ENCODE data around the gene NFIB.

The NFIB gene

DNA sequence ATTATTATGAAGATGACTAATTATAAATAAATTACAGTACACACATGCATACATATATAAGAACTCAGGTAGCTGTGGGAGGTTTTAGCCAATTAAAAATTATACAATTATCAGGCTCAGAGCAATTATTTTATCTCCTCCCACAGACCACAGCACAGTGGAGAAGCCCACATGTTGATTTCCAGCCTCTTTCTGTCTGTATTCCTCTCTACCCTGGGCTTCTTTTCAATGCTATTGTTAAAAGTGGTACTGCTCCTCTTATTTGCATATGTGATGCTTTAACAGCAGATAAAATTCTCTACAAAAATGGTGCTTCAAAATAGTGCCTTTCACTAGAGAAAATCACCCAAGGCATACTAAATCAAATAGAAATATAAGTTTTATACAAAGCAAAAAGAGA is 218.7 kb downstream of the NFIB start:
- DNase-seq = no peak

DNA sequence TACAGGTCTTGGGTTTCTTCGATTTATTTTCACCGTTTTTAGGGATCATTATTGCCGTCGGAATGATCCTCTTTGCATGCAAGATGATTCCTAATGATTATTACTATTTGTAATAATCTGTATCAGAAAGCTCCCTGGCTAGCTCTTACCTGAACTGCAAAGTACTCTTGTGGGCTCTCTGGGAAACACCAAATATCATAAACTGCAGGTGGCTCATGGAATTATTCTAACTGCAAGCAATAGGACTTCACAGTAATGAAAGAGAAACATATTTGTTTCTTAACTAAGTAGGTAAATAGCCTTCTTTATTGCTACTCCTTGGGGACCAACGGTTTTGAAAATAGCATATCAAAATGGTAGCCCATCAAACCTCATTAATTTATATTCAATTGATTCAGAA is 219.4 kb downstream of the NFIB start:
- DNase-seq = no peak

DNA sequence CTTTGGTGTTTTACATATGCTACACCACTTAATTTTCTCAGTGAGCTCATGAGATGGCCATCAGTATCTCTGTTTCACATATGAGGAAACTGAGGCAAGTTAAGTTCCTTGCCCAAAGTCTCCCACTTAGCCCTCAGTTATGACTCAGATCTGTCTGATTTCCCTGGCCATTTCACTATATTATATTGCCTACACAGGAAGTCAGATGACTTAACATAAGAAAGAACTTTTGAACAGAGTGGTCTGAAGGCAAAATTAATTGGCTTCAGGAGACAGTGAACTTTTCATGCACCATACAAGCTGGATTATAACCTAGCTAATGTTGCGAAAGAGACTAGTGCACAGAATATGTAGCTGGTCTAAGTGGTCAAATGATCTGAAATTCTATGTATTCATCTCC is 221.6 kb downstream of the NFIB start:
- DNase-seq = no peak

DNA sequence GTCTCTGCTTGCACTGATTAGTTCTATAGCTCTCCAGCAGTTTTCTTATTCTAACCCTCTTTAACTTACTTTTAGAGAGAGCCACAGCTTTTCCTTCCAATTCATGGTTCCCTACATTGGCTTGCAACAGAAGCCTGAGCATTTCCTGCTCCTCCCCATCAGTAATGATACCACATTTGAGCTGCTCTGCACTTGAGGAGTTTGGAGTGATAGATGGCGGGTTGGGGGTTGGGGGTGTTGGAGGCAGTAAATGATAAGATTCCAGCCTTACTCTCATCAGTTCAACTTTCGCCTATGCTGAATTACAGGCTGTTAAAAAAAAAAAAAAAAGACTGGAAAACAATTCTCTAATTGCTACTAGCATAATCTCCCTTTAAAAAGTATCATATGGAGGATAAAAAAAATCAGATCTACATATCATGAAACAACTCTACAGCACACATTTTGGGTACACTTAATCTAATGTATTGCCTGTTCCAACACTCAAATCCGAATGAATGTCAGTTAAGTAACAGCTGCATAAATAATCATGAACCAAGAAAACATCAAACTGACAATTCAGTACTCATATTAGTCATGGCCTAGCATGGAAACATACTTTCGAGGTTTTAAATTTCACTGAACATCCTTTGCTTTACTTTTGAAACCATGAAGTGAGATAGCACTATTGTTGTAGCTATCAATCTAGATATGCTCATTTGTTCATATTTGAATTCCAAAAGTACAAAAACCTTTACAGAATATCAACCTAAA is 224.7 kb downstream of the NFIB start:
- no peak for DNase-seq

DNA sequence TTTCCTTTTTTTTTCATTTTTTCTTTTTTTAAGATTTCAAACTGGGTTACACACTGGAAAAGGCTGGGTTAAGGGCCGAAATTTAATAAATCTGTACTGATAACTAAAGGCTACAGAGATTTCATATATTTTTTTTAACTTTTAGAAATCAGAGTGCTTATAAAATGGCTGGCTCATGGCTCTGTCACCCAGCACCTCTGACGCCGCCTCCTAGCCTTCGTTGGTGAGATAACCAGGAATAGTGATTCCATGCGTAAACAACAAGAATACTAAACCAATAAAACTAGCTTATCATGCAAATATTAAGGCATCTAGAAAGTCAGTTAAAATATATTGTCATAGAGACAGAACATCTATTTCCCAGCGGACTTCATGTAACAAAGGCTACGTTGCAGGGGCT is 226.4 kb downstream of the NFIB start:
- DNase-seq = no peak

DNA sequence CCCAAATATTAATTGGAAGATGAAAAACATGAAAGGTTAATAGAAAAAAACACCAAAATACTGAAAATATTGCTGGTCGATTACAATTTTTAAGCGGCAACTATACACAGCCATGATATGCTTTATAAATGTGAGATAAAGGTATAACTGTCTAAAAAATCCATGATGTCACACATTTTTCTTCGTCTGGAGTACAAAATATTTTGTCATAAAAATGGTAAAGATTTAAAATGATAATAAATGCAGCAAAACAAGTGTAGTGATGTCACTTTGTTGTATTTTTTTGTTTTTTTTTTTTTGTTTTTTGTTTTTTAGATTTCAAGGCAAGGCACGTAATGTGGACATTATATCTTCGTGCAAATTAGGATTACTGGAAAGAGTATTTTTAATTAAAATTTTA is 227.4 kb downstream of the NFIB start:
- DNase-seq = no peak

DNA sequence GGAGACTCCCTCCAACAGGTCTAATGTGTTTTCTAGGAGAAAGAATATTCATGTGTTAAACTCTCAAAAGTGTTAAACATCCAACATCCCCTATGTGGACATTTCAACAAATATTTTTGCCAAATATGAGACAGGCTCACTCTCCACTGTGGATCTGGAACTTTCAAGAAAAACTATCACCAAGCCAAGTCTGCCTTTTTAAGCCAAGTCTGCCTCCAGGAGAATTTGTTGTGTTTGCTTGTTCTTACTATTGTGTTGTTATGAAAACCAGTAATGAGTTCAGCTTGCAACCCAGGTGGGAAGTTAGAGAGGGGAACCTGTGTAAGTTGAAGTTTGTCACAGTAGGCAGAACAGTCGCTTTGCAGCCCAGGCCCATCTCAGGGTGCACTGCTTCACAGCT is 228.1 kb downstream of the NFIB start:
- no peak for DNase-seq

DNA sequence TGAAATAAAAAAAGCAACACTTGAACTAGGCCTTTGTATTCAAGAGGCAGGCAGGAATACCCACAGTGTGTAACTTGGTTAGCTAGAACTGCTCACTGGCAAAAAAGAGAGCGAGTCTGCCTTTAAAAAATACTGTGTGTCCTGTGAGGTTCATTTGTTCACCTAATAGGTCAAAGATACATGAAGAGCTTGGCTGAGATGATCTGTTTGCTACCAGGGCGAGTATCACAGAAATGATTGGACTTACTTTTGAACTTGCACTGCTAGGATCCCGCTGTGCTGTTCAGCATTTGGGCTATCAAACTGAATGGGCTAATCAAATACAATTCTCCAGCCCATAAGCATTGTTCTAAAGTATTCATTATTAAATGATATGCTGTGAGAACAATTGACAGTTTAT is 229.1 kb downstream of the NFIB start:
- no peak for DNase-seq

DNA sequence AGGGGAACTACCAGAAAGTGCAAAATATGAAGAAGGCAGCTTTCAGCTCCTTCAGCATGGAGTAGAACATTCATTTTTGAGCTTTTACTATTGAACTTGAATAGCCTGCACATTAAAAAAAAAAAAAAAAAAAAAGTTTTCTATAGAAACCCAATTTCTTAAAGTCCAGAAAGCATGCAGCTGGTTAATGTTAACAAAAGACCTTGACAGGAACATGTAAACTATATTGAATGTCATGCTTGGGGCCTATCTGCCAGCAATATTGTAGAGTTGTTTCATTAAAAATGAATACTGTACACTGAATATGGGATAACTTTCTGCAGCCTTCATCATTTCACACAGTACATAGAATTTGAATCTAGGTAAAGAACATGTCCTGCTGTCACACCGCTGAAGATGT is 230.6 kb downstream of the NFIB start:
- DNase-seq = no peak

DNA sequence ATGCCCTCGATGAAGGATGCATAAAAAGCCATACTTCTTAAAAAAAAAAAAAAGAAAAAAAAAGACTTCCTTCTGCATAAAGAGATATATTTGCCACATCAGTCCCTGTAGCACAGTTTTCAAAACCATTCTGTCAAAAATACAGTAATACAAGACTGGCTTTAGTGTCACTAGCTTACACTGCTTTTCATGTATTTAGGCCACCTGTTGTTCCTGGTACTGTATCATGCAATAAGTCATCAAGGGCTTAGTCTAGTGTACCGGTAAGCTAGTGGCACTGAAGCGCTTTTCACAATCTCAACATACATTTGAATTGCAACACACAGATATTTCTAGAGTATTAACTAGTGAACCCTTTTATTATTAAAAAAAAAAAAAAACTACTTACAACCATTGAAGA is 231.2 kb downstream of the NFIB start:
- DNase-seq = peak; percentile 4

DNA sequence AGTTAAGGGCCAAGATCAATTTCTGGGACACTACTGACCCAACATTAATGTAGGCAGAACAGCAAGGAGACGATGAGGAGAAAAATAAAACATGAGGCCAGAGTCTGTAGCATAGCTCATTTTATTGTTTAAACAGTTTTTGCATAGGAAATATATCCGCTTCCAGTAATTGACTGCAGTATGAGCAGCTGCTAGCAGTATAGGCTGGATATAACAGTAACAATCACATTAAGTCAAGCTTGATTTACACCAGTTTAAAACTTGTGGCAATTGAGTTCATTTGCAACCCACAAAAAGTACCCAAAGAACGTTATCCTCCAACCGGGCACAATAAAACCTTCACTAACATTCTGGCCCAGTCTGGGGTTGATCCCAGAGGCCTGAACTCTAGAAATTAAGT is 232.2 kb downstream of the NFIB start:
- no peak for DNase-seq

DNA sequence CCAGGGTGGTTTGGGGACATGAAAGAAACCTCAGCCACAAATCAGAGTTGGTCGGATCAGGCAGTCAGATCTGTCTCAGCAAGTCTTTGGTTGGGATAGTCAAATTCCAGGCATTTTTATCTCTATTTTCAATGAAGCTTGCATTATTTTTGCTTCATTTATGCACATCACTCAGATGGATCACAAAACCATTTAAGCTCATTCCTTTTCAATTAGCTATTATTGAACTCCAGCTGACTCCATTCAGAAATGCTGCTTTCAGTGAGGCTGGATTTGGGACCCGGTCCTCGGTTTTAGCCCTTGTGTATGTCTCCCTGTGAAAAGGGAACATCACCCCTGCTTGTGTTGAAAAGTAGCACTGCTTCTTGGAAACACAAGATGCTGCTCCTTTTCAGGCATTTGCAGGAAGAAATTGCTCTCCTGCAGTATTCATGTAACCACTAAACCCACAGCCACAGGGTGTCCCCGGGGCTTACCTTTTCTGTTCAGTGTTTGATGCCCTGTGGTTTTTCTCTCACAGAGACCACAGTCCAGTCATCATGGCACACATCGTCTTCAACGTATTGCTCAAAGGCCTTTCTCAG is 232.9 kb downstream of the NFIB start:
- DNase-seq = no peak

DNA sequence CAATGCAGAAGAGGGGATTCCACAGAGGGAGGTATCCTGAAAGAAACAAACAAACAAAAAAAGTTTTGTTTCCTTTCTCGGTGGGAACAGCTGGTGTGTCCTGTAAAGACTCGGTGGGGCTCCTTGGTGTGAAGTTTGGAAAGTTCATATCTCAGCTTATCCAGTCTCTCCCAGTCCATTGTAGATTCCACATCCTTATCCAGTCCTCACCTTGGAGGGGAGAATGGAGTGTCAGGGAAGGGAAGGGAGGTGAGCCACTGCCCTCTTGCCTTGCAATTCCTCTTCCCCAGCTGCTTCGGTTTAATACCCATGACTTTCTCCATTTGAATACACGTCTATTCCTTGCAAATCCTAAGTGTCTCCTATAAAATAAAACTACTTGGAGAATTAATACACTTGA is 234.5 kb downstream of the NFIB start:
- DNase-seq = peak; percentile 7

DNA sequence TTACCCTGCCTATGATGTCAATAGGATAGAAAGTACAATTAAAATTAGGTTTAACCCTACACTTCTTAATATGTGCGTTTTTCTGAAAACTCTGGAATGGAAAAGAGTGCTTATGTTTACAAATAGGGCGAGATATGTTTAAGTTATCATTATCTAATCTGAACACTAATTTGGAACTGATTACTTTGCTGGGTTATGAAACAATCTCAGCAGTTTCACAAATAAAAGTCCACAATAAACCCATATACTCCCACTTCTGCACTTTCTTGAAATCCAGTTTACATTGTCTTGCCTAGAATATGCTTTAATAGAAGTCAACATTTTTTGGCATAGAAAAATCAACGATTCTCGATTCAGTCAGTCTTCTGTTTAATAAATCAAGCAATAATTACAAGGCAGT is 236.3 kb downstream of the NFIB start:
- DNase-seq = no peak

DNA sequence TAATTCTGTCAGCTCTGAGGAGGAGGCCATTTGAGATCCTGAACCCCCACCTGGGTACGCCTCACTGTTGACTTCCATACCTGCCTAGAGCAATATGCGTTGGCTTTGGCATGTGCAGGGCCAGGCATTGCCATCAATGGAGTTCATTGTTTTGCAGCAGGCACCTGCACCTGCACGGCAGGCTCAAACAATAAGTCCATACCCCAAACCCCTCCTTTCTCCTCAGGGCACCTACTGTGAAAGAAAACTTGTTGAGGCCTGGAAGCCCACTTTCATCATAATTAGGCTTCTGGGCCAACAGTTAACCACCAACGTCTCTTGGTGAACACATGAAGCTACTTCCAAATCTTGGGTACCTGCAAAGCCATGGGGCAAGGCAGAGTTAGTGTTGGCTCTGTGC is 238.7 kb downstream of the NFIB start:
- DNase-seq = no peak

DNA sequence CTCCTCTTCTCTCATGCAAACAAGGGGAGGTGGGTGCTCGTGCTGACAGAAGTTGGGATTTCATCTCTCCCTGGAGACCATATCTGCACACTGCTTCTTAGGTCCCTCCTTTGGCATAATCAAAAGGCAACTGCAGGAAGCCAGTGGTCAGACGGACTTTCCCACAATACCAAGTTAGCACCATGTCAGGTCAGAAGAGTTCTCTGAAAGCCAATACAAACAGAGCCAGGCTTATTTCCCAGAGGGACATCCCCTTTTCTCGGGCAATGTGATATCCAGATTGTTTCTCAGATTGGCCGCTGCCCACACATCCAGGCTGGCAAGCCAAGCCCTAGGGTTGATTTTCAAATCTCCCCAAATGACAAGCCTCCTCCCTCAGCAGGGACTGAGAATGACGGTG is 241.1 kb downstream of the NFIB start:
- DNase-seq = no peak

DNA sequence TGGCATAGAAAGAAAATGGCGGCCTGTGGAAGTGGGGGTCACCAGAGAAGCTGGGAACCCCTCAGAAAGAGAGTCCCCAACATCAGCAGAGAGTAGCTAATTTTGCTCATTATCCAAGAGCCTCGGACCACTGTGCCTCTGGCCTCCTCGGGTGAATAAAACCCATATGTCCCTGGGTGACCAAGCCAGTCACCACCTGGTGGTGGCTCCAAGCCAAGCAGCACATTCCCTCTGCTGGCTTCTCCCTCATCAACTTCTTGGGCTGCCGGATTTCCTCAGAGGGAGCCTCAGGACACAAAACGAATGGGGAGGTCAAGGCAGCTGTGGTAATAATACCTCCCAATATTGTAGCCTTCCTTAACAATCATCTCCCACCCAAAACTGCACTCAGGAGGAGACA is 242.5 kb downstream of the NFIB start:
- peak; percentile 24 for DNase-seq

DNA sequence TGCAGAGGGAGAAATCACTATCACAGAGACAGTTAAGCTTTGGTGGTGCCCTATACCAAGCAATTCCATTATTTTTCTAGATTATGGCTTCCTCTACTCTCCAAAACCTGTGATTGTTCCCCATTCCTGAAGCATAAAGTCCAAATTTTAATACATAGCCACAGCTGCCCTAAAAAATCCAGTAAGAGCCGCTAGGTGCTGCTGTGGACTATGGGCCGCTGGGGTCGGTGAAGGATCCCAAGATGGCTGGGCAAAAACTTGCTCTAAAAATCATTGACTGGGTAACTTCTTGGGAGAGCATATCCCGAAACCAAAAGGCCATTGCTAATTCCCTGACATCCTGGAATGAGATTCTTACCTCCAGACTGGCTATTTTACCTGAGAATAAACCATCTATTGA is 245.3 kb downstream of the NFIB start:
- DNase-seq = no peak

DNA sequence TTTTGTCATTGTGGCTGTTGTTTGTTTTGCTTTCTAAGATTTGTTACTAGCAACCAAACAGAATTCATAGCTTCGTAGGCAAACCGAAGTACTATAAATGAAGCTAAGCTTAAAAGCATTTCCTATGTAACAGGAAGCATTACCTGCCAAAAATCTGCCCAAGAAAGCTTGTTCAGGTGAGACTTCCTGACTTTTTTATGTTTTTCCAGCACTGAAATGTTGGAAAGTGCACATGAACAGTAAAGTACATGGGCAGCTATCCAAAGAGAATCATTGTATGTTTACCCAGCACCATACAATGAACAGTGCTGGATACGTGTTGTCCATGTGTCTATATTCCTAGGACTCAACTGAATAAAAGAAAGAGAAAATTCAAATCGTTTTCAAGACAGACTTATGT is 247.1 kb downstream of the NFIB start:
- DNase-seq = no peak

DNA sequence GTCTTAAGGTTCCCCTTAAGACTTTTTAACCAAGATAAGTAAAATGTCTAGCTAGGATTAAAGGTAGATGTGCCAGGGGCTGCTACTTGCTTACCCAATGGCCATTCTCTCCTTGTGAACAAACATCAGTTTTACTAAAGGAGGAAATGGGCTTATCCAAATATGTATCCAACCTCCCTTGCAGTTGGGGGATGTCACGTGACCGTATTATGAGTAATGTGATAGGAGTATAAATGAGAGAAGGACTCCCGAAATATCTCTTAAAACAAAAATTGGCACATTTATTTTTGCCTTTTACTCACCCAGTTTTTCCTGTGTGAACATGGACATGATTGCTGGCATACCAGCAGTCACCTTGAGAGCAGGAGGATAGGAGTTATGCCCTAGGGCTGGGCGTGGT is 247.9 kb downstream of the NFIB start:
- DNase-seq = no peak

DNA sequence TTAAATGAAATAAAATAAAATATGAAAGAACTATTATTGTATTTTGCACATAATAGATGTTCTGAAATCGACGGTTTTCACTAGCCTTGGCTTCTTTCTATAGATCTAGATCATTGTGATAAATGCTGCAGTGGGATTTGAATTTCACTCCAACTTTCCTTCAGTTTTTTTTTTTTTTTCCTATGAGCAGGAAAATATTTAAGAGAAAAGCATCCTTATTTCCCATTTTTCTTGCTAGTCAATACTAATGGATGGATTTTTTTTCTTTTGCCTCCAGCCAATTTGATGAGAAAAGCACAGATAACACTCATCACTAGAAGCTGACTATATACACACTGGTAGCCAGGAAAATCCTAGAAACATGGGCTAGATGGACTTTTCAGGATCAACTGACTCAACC is 249.0 kb downstream of the NFIB start:
- DNase-seq = no peak

DNA sequence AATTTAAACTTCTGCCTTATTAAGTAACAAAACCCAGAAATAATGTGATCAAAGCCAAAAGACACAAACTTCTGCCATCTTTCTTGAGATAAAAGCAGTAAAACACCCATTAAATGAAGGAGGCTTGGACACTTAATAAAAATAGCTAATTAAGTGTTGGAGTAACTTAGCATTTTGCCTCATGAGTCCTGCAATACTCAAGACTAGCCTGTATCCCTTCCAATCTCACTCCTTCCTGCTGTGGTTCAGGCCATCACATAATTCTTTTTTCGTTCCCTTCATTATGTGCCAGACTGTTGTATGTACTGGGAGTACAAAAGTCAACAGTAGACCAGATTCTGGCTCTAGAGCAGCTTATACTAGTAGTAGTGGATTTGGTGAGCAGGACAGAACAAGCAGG is 250.2 kb downstream of the NFIB start:
- no peak for DNase-seq

DNA sequence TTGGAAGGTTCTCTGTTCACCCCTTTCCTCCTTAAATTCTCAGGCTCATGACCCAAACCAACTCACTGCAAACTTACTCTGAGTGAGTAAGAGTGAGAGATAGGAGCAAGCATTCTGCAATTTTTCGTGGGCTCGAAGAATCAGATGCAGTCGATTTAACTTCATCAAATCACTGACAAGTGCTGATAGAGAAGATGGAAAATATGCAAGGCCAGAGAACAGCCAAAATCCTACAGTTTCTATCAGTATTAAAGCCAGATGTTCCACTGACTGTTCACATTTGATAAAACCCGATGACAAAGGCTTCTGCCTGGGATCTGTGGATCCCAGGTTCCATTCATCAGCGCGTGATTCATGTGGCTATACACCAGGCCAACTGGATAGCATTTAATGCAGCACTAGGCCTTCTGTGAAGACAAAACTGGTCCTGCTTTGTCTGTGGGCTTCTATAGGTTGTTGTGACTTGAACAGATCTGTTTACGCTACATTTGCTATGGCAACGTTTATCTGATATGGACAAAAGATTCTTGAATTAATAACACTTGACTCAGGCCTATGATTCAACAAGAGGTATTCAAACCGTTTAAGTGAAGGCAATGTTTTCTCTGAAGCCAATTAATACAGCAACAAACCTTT is 251.2 kb downstream of the NFIB start:
- no peak for DNase-seq

DNA sequence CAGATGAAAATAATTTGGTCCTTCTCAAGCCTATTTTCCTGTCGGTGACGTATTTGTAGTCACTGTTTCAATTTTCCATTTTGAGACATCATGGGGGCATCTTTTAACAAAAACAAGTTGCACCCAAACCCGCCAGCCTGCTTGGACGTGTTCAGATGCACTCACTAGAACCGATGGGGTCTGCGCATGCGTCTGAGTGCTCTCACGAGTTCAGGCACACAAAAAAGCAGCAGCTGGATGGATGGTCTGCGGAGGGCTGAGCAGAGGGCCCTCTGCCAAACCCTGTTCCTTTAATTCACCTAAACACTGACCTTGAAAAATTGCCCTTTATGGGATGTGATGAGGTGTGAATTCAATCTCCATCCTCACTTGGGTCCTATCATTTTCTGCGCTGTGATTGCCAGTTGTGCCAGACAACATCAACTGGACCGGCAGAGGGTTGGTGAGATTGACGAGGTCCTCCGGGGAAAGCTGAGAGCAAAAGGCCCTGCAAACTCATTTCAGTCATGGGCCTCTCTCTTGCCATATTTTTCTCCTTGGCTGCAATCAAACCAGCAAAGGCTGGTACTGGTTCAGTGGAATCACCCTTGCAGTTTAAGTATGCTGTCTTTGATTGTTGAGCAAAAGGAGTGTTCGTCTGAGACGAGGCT is 251.9 kb downstream of the NFIB start:
- no peak for DNase-seq
